Pulmonary artery endothelial cell (primary cell): Measurements from ENCODE around the gene PCCA. TPM values are rescaled to one million over a fixed set of nuclear protein-coding genes. Genes with fewer than 3 reads are reported as not detected.

Experiments
- DNase-seq: peaks from one replicate; pipeline ENCODE4 v3.0.0-alpha.2; 2011; ENCODE audit warnings: low read depth, low spot score
- total RNA-seq: library from RNA; depleted of rRNA; stranded (reverse); fragments of >200 nt; gene quantifications from 2 replicates; pipeline ENCODE4 v1.2.3, GENCODE V29; 2014

PCCA gene
- total RNA-seq, 1 donor from 2014 or later, result 28.6 TPM

- DNase-seq, result no peak
These were observed 308.7 kb downstream of the PCCA start for GRCh38 chr13:100397627-100398026.

GRCh38 chr13:100398360-100398759 is 309.5 kb downstream of the PCCA start:
- DNase-seq, result no peak

GRCh38 chr13:100399455-100399854 is 310.6 kb downstream of the PCCA start:
- no peak for DNase-seq

- no peak for DNase-seq
These were observed 314.8 kb downstream of the PCCA start for GRCh38 chr13:100403675-100404074.

GRCh38 chr13:100409132-100409531 is 320.2 kb downstream of the PCCA start:
- DNase-seq, result no peak

- DNase-seq, result no peak
These were observed 334.5 kb downstream of the PCCA start for GRCh38 chr13:100423375-100423774.

- no peak for DNase-seq
These were observed 340.1 kb downstream of the PCCA start for GRCh38 chr13:100428986-100429385.

GRCh38 chr13:100432611-100433010 is 343.7 kb downstream of the PCCA start:
- no peak for DNase-seq

GRCh38 chr13:100433475-100433874 is 344.6 kb downstream of the PCCA start:
- DNase-seq, result no peak

GRCh38 chr13:100434010-100434763 is 345.3 kb downstream of the PCCA start:
- DNase-seq, result no peak

- DNase-seq, result no peak
These were observed 347.2 kb downstream of the PCCA start for GRCh38 chr13:100436099-100436498.

GRCh38 chr13:100438059-100438788 is 349.3 kb downstream of the PCCA start:
- no peak for DNase-seq

- no peak for DNase-seq
These were observed 350.5 kb downstream of the PCCA start for GRCh38 chr13:100439247-100439970.

- DNase-seq, result no peak
These were observed 352.0 kb downstream of the PCCA start for GRCh38 chr13:100440751-100441425.

GRCh38 chr13:100442095-100442832 is 353.4 kb downstream of the PCCA start:
- DNase-seq, result no peak

GRCh38 chr13:100443278-100443997 is 354.5 kb downstream of the PCCA start:
- DNase-seq, result no peak

GRCh38 chr13:100443998-100444328 is 355.1 kb downstream of the PCCA start:
- no peak for DNase-seq

- no peak for DNase-seq
These were observed 358.9 kb downstream of the PCCA start for GRCh38 chr13:100447831-100448230.

GRCh38 chr13:100451923-100452322 is 363.0 kb downstream of the PCCA start:
- DNase-seq, result no peak

GRCh38 chr13:100454876-100455275 is 366.0 kb downstream of the PCCA start:
- no peak for DNase-seq
